PC-9 (cell line): ENCODE data around the gene GGACT. TPM values are rescaled to one million over a fixed set of nuclear protein-coding genes. Genes with fewer than 3 reads are reported as not detected.

ENCODE experiments used
- BruUV-seq: library from RNA; stranded (reverse); fragments of 400-500 nt; replicated peaks from 2 replicates; lab custom pipeline; 2021; lab: Mats Ljungman, UMichigan
- CTCF ChIA-PET: fragments of 300-600 bp; sonication (Branson Sonifier 250); formaldehyde crosslinking; loops from one replicate; lab custom pipeline; 2022; ENCODE audit warnings: antibody characterized with exemption; lab: Charles Lee
- POLR2A ChIA-PET: fragments of 300-600 bp; sonication (Branson Sonifier 250); formaldehyde crosslinking; loops from one replicate; lab custom pipeline; 2022; ENCODE audit warnings: antibody characterized with exemption; ENCODE audit not compliant: unreplicated experiment; lab: Charles Lee
- DNase-seq, 2 experiments: peaks; one replicate each; pipeline versions ENCODE4 v3.0.0 to v3.0.0-alpha.2; 2015 to 2022; ENCODE audit warnings: mixed read lengths in 1 of 2
- H2AFZ ChIP-seq: fragments of 200-600 bp; sonication (generic); 2 replicates; pipeline ENCODE4 v1.8.1; 2017; ENCODE audit warnings: antibody characterized with exemption
- H3F3A ChIP-seq: fragments of 200-600 bp; sonication (generic); 2 replicates; pipeline ENCODE4 v1.8.1; 2017; ENCODE audit warnings: antibody characterized with exemption, mild to moderate bottlenecking, low read depth; ENCODE audit not compliant: insufficient read depth
- H3K27ac ChIP-seq: fragments of 200-600 bp; sonication (generic); 2 replicates; pipeline ENCODE4 v1.6.1; 2016; ENCODE audit warnings: mixed run types
- H3K27me3 ChIP-seq: fragments of 200-600 bp; sonication (generic); 2 replicates; pipeline ENCODE4 v1.6.1; 2016; ENCODE audit warnings: low read depth, mixed run types; ENCODE audit not compliant: insufficient read depth
- H3K36me3 ChIP-seq: fragments of 200-600 bp; sonication (generic); 2 replicates; pipeline ENCODE4 v1.6.1; 2016; ENCODE audit warnings: low read depth, mixed run types
- H3K4me1 ChIP-seq: fragments of 200-600 bp; sonication (generic); replicated peaks from 2 replicates; pipeline ENCODE4 v1.6.1; 2016; ENCODE audit warnings: mixed run types; ENCODE audit not compliant: insufficient read depth
- H3K4me2 ChIP-seq: fragments of 200-600 bp; sonication (generic); 2 replicates; pipeline ENCODE4 v1.6.1; 2017; ENCODE audit warnings: mixed run types
- H3K4me3 ChIP-seq: fragments of 200-600 bp; sonication (generic); 2 replicates; pipeline ENCODE4 v1.6.1; 2016; ENCODE audit warnings: mixed run types
- H3K79me2 ChIP-seq: fragments of 200-600 bp; sonication (generic); 2 replicates; pipeline ENCODE4 v1.6.1; 2017; ENCODE audit warnings: low read depth, mixed run types
- H3K9me2 ChIP-seq: fragments of 200-600 bp; sonication (generic); 2 replicates; pipeline ENCODE4 v1.8.1; 2017; ENCODE audit warnings: mild to moderate bottlenecking; ENCODE audit not compliant: insufficient read depth
- H3K9me3 ChIP-seq: fragments of 200-600 bp; sonication (generic); 2 replicates; pipeline ENCODE4 v1.8.1; 2016; ENCODE audit warnings: low read depth; ENCODE audit not compliant: insufficient read depth
- H4K20me1 ChIP-seq: fragments of 200-600 bp; sonication (generic); 2 replicates; pipeline ENCODE4 v1.8.1; 2017; ENCODE audit not compliant: insufficient read depth
- CTCF ChIP-seq: fragments of 200-600 bp; sonication (generic); conservative IDR thresholded peaks from 2 replicates; pipeline ENCODE4 v1.6.1; 2017; ENCODE audit warnings: mixed run types, antibody characterized with exemption, mild to moderate bottlenecking, moderate library complexity
- EZH2 ChIP-seq: fragments of 200-600 bp; sonication (generic); IDR thresholded peaks from 2 replicates; pipeline ENCODE4 v1.8.0; 2017; ENCODE audit warnings: antibody characterized with exemption, low read depth
- intact Hi-C: fragments of 100-400 bp; cut with micrococcal nuclease; formaldehyde crosslinking; loops from one replicate; pipeline ENCODE4 v1.10.0; 2022; ENCODE audit not compliant: unreplicated experiment
- total RNA-seq: library from RNA; stranded (reverse); gene quantifications from 2 replicates; pipeline ENCODE4 v1.2.3, GENCODE V29; 2021

The GGACT gene
- total RNA-seq, 1 experiment from 2014 or later, result 4.9 TPM

GRCh38 chr13:100537486-100537885 lies 51.1 kb downstream of the GGACT start:
- Histone ChIP-seq H3K9me2 (no peaks in the 10 kb centered on the region), H3K9me3 (no peaks in the 10 kb centered on the region), H3K4me2 (no peak overlapping the region), H4K20me1 (no peaks in the 10 kb centered on the region), H3F3A (no peaks in the 10 kb centered on the region), H3K79me2 (no peaks in the 10 kb centered on the region), H3K27ac (no peak overlapping the region), H3K4me1 (no peaks in the 10 kb centered on the region), H3K27me3 (no peaks in the 10 kb centered on the region), H3K4me3 (no peak overlapping the region), H2AFZ (no peak overlapping the region), H3K36me3 (no peaks in the 10 kb centered on the region)
- ChIA-PET CTCF (no interaction called here), POLR2A (no interaction called here)
- no TSS peak for BruUV-seq
- TF ChIP-seq EZH2 (no peak), CTCF (no peak)
- intact Hi-C loops, result no loop called here
- no peak for DNase-seq

DNA sequence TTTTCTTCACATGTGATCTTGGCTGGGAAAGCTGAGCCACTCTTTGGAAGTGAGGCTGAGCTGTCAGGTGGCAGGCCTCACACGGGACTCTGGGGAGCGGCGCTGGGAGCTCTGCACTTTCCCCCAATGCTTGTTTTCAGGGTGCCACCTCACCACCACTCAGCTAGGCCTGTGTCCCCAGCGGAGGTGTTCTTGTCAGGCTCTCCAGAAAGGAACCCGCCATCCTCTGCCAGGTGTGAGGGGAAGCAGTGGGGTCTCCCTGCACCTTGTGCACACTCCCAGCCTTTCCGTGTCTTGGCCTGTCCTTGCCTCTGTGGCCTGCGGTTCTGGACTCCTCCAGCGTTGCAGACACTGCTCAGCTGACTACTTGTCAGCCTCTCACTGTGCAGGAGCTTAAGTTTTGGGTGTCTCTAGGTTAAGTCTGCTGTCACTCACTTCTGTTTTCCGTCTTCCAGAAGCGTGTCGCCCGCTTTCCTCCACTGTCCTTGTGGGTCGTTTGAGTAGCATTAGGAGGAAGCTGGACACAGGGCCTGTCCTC lies 51.9 kb downstream of the GGACT start:
- no peaks in the 10 kb centered on the region for H3K79me2 ChIP-seq
- BruUV-seq, result no TSS peak

DNA sequence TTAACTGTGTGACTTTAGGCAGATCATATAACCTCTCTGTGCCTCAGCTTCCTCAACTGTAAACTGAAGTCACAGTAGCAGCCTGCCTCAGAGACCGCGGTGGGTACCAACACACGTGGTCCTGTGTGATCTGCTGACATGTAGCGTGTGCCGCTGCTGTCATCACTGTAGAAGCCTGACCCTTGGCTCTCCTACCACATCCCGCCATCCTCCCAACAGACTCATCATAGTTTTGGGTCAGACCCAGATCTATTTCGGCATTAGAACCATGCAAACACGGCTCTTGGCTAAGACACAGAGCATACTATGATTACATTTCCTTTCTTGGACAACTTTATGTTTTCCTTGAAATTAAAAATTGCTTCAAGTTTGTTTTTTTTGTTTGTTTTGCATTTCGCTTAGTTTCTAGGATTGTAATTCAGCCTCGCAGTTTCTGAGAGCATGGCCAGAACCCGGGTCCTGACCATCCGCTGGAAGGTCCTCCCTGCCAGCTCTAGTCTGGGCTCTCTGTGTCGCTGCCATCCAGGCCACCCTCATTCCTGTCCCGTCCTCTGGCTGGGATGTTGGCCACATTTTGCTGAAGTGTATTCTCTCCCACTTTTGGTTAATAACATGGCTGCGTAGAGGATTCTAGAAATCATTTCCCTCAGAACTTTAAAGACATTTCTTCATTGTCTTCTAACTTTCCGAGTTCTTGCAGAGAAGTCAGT lies 53.0 kb downstream of the GGACT start:
- no peak for DNase-seq
- Histone ChIP-seq H3K4me1 (no peaks in the 10 kb centered on the region), H3K4me2 (no peak overlapping the region), H3K36me3 (no peaks in the 10 kb centered on the region), H4K20me1 (no peaks in the 10 kb centered on the region), H3K4me3 (no peak overlapping the region), H3K9me3 (no peaks in the 10 kb centered on the region), H3F3A (no peaks in the 10 kb centered on the region), H2AFZ (no peak overlapping the region), H3K27me3 (no peaks in the 10 kb centered on the region), H3K9me2 (no peaks in the 10 kb centered on the region), H3K79me2 (no peaks in the 10 kb centered on the region), H3K27ac (no peak overlapping the region)
- intact Hi-C loops, result no loop called here
- TF ChIP-seq EZH2 (no peak), CTCF (no peak)
- POLR2A ChIA-PET, result no interaction called here
- BruUV-seq, result no TSS peak
- CTCF ChIA-PET, result no interaction called here

More for the DNA sequence above, 51.9 kb downstream of the GGACT start:
- H3F3A ChIP-seq, result no peaks in the 10 kb centered on the region
- H3K4me1 ChIP-seq, result no peaks in the 10 kb centered on the region
- no peaks in the 10 kb centered on the region for H3K9me3 ChIP-seq
- TF ChIP-seq CTCF, result no peak
- no peak for TF ChIP-seq EZH2
- ChIA-PET CTCF (no interaction called here), POLR2A (no interaction called here)
- H3K27me3 ChIP-seq, result no peaks in the 10 kb centered on the region
- no peaks in the 10 kb centered on the region for H3K36me3 ChIP-seq
- H3K4me2 ChIP-seq, result no peak overlapping the region
- no peak overlapping the region for H2AFZ ChIP-seq
- no peak overlapping the region for H3K4me3 ChIP-seq
- H3K27ac ChIP-seq, result no peak overlapping the region
- no peaks in the 10 kb centered on the region for H4K20me1 ChIP-seq
- DNase-seq, result no peak
- intact Hi-C loops, result no loop called here
- H3K9me2 ChIP-seq, result no peaks in the 10 kb centered on the region
